IPS-18a (cell line): ENCODE measurements around the gene TMEM213.

Experiments used
- H3K27ac ChIP-seq: one replicate; pipeline ENCODE4 v1.5.1; 2013; ENCODE audit warnings: low read length
- H3K27me3 ChIP-seq: one replicate; pipeline ENCODE4 v1.6.1; 2013; ENCODE audit warnings: mild to moderate bottlenecking, low read length; ENCODE audit not compliant: control insufficient read depth, insufficient read depth
- H3K36me3 ChIP-seq: one replicate; pipeline ENCODE4 v1.6.1; 2013; ENCODE audit warnings: low read depth, low read length; ENCODE audit not compliant: control insufficient read depth
- H3K4me1 ChIP-seq: one replicate; pipeline ENCODE4 v1.6.1; 2013; ENCODE audit warnings: low read depth, low read length; ENCODE audit not compliant: control insufficient read depth
- H3K4me3 ChIP-seq: one replicate; pipeline ENCODE4 v1.5.1; 2013; ENCODE audit warnings: low read length
- H3K9ac ChIP-seq: one replicate; pipeline ENCODE4 v1.6.1; 2013; ENCODE audit warnings: mild to moderate bottlenecking, low read length, moderate library complexity
- H3K9me3 ChIP-seq: one replicate; pipeline ENCODE4 v1.6.1; 2013; ENCODE audit warnings: low read depth, low read length; ENCODE audit not compliant: control insufficient read depth

Gene TMEM213

GRCh38 chr7:138797715-138798320 lies at the start of gene TMEM213, which contains the start of gene ATP6V0A4:
Gene TMEM213 (plus strand): TSS chr7:138797994. CDS start chr7:138798105, 111 bp downstream.
Gene ATP6V0A4 (minus strand): TSS chr7:138798196. CDS start chr7:138771247, 26,949 bp downstream.
- Histone ChIP-seq H3K9ac (no peak within 1 kb of the TSS), H3K4me3 (peak within 1 kb of the TSS; percentile 40), H3K27me3 (peaks cover 10% of the 10 kb centered on the region), H3K4me1 (peaks cover 14% of the 10 kb centered on the region), H3K27ac (no peak within 1 kb of the TSS), H3K36me3 (no peaks in the 10 kb centered on the region), H3K9me3 (no peaks in the 10 kb centered on the region)

- peaks cover 5% of the 10 kb centered on the region for H3K4me1 ChIP-seq
- no peak overlapping the region for H3K4me3 ChIP-seq
- H3K9ac ChIP-seq: no peak overlapping the region
- H3K27me3 ChIP-seq: no peaks in the 10 kb centered on the region
- no peak overlapping the region for H3K27ac ChIP-seq
- H3K36me3 ChIP-seq: no peaks in the 10 kb centered on the region
- no peaks in the 10 kb centered on the region for H3K9me3 ChIP-seq
Measured at GRCh38 chr7:138748666-138749065, 49.1 kb upstream of the TMEM213 start.

- H3K4me1 ChIP-seq: peaks cover 6% of the 10 kb centered on the region
- H3K9ac ChIP-seq: no peak overlapping the region
- no peaks in the 10 kb centered on the region for H3K9me3 ChIP-seq
- no peak overlapping the region for H3K27ac ChIP-seq
- no peak overlapping the region for H3K4me3 ChIP-seq
- H3K27me3 ChIP-seq: no peaks in the 10 kb centered on the region
- H3K36me3 ChIP-seq: no peaks in the 10 kb centered on the region
Measured at GRCh38 chr7:138749960-138750359, 47.8 kb upstream of the TMEM213 start.

GRCh38 chr7:138750473-138750872 lies 47.3 kb upstream of the TMEM213 start:
- no peaks in the 10 kb centered on the region for H3K9me3 ChIP-seq
- no peaks in the 10 kb centered on the region for H3K27me3 ChIP-seq
- H3K4me1 ChIP-seq: peaks cover 12% of the 10 kb centered on the region
- no peak overlapping the region for H3K27ac ChIP-seq
- H3K4me3 ChIP-seq: no peak overlapping the region
- H3K36me3 ChIP-seq: no peaks in the 10 kb centered on the region
- no peak overlapping the region for H3K9ac ChIP-seq

GRCh38 chr7:138750901-138751464 lies 46.8 kb upstream of the TMEM213 start:
- H3K27ac ChIP-seq: no peak overlapping the region
- H3K9me3 ChIP-seq: no peaks in the 10 kb centered on the region
- H3K4me3 ChIP-seq: no peak overlapping the region
- no peak overlapping the region for H3K9ac ChIP-seq
- peaks cover 17% of the 10 kb centered on the region for H3K4me1 ChIP-seq
- no peaks in the 10 kb centered on the region for H3K27me3 ChIP-seq
- H3K36me3 ChIP-seq: no peaks in the 10 kb centered on the region

- Histone ChIP-seq H3K27me3 (no peaks in the 10 kb centered on the region), H3K4me1 (peaks cover 17% of the 10 kb centered on the region), H3K36me3 (no peaks in the 10 kb centered on the region), H3K9me3 (no peaks in the 10 kb centered on the region), H3K4me3 (no peak overlapping the region), H3K27ac (no peak overlapping the region), H3K9ac (no peak overlapping the region)
Measured at GRCh38 chr7:138752518-138753149, 45.2 kb upstream of the TMEM213 start.

GRCh38 chr7:138753150-138753518 lies 44.7 kb upstream of the TMEM213 start:
- Histone ChIP-seq H3K9me3 (no peaks in the 10 kb centered on the region), H3K27ac (no peak overlapping the region), H3K27me3 (no peaks in the 10 kb centered on the region), H3K36me3 (no peaks in the 10 kb centered on the region), H3K4me3 (no peak overlapping the region), H3K9ac (no peak overlapping the region), H3K4me1 (peaks cover 17% of the 10 kb centered on the region)

GRCh38 chr7:138753610-138754009 lies 44.2 kb upstream of the TMEM213 start:
- H3K4me3 ChIP-seq: no peak overlapping the region
- no peaks in the 10 kb centered on the region for H3K36me3 ChIP-seq
- no peak overlapping the region for H3K27ac ChIP-seq
- H3K9ac ChIP-seq: no peak overlapping the region
- no peaks in the 10 kb centered on the region for H3K27me3 ChIP-seq
- no peaks in the 10 kb centered on the region for H3K9me3 ChIP-seq
- H3K4me1 ChIP-seq: peaks cover 17% of the 10 kb centered on the region

- no peak overlapping the region for H3K4me3 ChIP-seq
- H3K4me1 ChIP-seq: peaks cover 17% of the 10 kb centered on the region
- no peaks in the 10 kb centered on the region for H3K27me3 ChIP-seq
- H3K36me3 ChIP-seq: no peaks in the 10 kb centered on the region
- H3K9ac ChIP-seq: no peak overlapping the region
- no peak overlapping the region for H3K27ac ChIP-seq
- H3K9me3 ChIP-seq: no peaks in the 10 kb centered on the region
Measured at GRCh38 chr7:138755331-138755747, 42.5 kb upstream of the TMEM213 start.

- Histone ChIP-seq H3K9ac (no peak overlapping the region), H3K27ac (no peak overlapping the region), H3K27me3 (no peaks in the 10 kb centered on the region), H3K4me3 (no peak overlapping the region), H3K4me1 (peaks cover 17% of the 10 kb centered on the region), H3K9me3 (no peaks in the 10 kb centered on the region), H3K36me3 (no peaks in the 10 kb centered on the region)
Measured at GRCh38 chr7:138755842-138756590, 41.8 kb upstream of the TMEM213 start.

GRCh38 chr7:138756591-138757242 lies 41.1 kb upstream of the TMEM213 start:
- H3K4me3 ChIP-seq: no peak overlapping the region
- H3K27ac ChIP-seq: no peak overlapping the region
- H3K9me3 ChIP-seq: no peaks in the 10 kb centered on the region
- H3K27me3 ChIP-seq: no peaks in the 10 kb centered on the region
- H3K36me3 ChIP-seq: no peaks in the 10 kb centered on the region
- H3K9ac ChIP-seq: no peak overlapping the region
- peaks cover 17% of the 10 kb centered on the region for H3K4me1 ChIP-seq
